Astrocyte of the spinal cord (primary cell): ENCODE results near the gene GINS1.
A peak's percentile ranks its signal among the peaks of the same experiment; 100 is the strongest.

Experiments used
- DNase-seq: peaks from one replicate; pipeline ENCODE4 v3.0.0; 2011; ENCODE audit warnings: low read depth, low spot score
- H3K4me3 ChIP-seq: 2 replicates; pipeline ENCODE4 v1.5.1; 2011; ENCODE audit warnings: low read depth, mild to moderate bottlenecking, low read length, moderate library complexity
- in situ Hi-C: cut with HindIII; loops from 2 replicates; pipeline ENCODE4 v1.10.0; 2017; ENCODE audit warnings: low sequenced_read_pairs
- TF ChIP-seq, protein P1 (sequence below): IDR thresholded peaks from 2 replicates; pipeline ENCODE4 v1.5.1; 2012; ENCODE audit warnings: low read depth, mild to moderate bottlenecking, low read length, inconsistent platforms

The GINS1 gene

DNA sequence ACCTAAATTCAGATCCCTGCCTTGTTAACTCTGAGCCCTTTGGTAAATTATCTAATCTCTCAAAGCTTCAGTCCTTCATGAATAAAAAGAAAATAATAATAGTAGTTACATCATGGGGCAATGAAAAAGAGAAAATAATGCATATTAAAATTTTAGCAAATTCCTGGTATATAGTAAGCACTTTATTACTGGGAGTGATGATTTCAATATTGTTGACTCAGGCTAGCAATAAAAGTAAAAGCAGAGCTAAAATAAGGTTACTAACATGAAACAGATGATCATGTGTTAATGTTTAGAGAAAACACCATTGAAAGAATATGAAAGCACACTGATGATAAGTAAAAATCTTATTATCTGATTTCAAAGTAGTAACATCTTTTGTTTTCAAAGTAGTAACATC, 13.6 kb downstream of the GINS1 start:
- H3K4me3 ChIP-seq = no peak overlapping the region
- in situ Hi-C loops = no loop called here
- no peak for DNase-seq
- TF ChIP-seq, protein P1, sequence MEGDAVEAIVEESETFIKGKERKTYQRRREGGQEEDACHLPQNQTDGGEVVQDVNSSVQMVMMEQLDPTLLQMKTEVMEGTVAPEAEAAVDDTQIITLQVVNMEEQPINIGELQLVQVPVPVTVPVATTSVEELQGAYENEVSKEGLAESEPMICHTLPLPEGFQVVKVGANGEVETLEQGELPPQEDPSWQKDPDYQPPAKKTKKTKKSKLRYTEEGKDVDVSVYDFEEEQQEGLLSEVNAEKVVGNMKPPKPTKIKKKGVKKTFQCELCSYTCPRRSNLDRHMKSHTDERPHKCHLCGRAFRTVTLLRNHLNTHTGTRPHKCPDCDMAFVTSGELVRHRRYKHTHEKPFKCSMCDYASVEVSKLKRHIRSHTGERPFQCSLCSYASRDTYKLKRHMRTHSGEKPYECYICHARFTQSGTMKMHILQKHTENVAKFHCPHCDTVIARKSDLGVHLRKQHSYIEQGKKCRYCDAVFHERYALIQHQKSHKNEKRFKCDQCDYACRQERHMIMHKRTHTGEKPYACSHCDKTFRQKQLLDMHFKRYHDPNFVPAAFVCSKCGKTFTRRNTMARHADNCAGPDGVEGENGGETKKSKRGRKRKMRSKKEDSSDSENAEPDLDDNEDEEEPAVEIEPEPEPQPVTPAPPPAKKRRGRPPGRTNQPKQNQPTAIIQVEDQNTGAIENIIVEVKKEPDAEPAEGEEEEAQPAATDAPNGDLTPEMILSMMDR = no peak

DNA sequence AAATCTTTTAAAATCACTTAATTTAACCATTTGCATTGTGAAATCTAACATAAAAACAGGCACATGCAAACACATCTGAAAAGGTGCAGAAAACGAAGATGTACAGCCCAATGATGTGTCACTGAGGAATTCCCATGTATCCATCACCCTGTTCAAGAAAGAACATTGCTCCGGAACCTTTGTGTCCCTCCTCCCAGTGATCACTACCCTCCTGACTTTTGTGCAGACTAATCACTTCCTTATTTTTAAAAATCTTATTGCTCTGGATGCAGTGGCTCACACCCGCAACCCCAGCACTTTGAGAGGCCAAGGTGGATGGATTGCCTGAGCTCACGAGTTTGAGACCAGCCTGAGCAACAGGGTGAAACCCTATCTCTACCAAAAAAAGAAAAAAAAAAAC, 14.6 kb downstream of the GINS1 start:
- no peak overlapping the region for H3K4me3 ChIP-seq
- in situ Hi-C loops = no loop called here
- DNase-seq = no peak
- TF ChIP-seq, protein P1 = no peak

DNA sequence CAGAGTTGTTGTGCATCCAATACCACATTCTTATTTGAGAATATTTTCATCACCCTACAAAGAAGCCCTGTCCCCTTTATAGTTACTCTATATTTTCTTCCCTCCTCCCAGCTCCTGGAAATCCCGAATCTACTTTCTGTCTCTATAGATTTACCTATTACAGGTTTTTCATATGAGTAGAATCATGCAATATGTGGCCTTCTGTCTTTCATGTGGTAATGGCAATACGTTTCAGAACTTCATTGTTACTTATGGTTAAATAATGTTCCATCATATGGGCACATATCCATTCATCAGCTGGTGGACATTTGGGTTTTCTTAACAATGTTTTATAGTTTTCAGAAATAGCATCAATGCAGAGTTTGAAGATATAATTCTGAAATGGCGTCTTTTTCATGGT, 17.1 kb downstream of the GINS1 start:
- TF ChIP-seq, protein P1 = no peak
- no peak overlapping the region for H3K4me3 ChIP-seq
- no peak for DNase-seq
- in situ Hi-C loops = no loop called here

DNA sequence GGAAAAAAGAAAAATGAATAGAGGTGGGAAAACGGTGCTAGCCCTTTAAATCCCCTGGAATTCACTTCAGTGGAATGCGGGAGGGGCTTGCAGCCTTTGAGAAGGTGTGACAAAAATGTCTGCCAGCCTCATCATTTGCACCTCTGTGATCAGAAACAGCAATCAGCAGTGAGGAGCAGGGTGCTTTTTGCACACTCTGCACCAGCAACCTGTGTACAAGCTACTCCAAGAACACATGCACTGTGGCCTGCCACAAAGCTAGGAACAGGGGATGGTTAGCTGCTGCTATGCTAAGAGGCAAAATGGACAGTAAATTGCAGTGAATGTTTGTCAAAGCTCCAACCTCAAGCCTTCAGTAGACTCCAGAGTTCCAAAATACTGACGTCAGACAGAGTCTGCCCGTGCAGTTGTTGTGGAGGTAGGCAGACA, 29.7 kb downstream of the GINS1 start:
- TF ChIP-seq, protein P1 = no peak
- peak; percentile 13 for DNase-seq
- H3K4me3 ChIP-seq = no peak overlapping the region
- in situ Hi-C loops = no loop called here

DNA sequence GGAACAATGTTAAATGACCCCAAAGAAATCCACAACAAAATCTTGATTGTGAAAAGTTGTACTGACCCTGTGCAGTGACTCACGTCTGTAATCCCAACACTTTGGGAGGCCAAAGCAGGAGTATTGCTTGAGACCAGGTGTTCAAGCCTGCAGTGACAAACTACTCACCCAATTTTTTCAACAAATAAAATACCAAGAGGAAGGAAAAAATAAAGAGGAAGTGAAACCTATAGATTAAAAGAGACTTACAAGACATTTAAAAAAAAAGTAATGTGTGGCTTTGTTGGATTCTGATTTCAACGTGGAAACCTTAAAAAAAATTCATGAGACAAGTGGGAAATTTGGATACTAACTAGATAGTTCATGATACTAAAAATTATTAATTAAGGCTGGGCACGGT, 31.9 kb downstream of the GINS1 start:
- DNase-seq = no peak

DNA sequence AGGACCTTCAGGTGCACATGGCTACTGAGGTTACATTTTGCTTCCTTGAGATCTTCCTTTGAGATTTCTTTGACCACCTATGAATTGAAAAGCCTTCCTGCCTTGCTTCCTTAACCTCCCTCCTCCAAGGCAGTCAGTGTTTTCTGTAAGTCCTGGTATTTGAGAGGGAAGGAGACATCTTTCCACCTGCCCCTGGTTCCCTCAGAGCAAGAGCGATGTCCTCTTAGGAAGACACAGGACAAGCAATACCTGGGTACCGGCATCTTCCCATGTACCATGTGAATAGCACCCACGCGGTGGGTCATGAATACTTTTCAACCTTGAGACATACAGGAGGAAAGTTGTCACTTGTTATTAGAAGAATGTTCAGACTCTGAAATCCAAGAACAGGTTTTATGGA, 37.1 kb downstream of the GINS1 start:
- TF ChIP-seq, protein P1 = no peak
- in situ Hi-C loops = no loop called here
- no peak for DNase-seq

More for the DNA sequence above, 31.9 kb downstream of the GINS1 start:
- in situ Hi-C loops = no loop called here
- TF ChIP-seq, protein P1 = no peak
- no peak overlapping the region for H3K4me3 ChIP-seq

DNA sequence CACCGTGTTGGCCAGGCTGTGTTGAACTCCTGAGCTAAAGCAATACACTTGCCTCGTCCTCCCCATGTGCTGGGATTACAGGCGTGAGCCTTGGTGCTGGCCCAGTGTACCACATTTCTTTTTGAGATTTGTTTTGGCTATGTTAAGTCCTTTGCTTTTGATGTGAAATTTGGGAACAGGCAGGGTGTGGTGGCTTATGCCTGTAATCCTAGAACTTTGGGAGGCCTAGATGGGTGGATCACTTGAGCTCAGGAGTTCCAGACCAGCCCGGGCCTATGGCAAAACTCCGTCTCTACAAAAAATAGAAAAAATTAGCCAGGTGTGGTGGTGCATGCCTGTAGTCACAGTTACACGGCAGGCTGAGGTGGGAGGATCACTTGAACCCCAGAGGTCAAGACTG, 40.2 kb downstream of the GINS1 start:
- no peak for DNase-seq
- in situ Hi-C loops = no loop called here

More for the DNA sequence above, 37.1 kb downstream of the GINS1 start:
- no peak overlapping the region for H3K4me3 ChIP-seq

More for the DNA sequence above, 40.2 kb downstream of the GINS1 start:
- no peak overlapping the region for H3K4me3 ChIP-seq
- TF ChIP-seq, protein P1 = no peak
